NCI-H345 (cell line): ENCODE data around the gene TNKS1BP1.
"Not testable (repeated sequence)": the region's sequence is repeated elsewhere in the genome, so short reads cannot be mapped to it uniquely, and the experiment has no call there.

Experiments used
- DNase-seq: peaks from one replicate; lab custom pipeline; 2025; lab: John Stamatoyannopoulos, UW

The TNKS1BP1 gene

GRCh38 chr11:57354699-57355098 is 29.9 kb upstream of the TNKS1BP1 start:
- DNase-seq, result no peak

GRCh38 chr11:57353852-57354251 is 29.1 kb upstream of the TNKS1BP1 start:
- no peak for DNase-seq

- DNase-seq, result no peak
Measured at GRCh38 chr11:57353446-57353845, 28.7 kb upstream of the TNKS1BP1 start.

GRCh38 chr11:57353036-57353435 is 28.3 kb upstream of the TNKS1BP1 start:
- no peak for DNase-seq

GRCh38 chr11:57349491-57350274 is 24.9 kb upstream of the TNKS1BP1 start:
- peak; percentile 27 for DNase-seq

GRCh38 chr11:57348636-57349313 is 24.0 kb upstream of the TNKS1BP1 start:
- DNase-seq, result no peak

GRCh38 chr11:57348052-57348451 is 23.3 kb upstream of the TNKS1BP1 start:
- DNase-seq, result no peak

- no peak for DNase-seq
Measured at GRCh38 chr11:57347336-57347735, 22.6 kb upstream of the TNKS1BP1 start.

- DNase-seq, result peak; percentile 81
Measured at GRCh38 chr11:57345555-57346211, 20.9 kb upstream of the TNKS1BP1 start.

- DNase-seq, result no peak
Measured at GRCh38 chr11:57344826-57345225, 20.1 kb upstream of the TNKS1BP1 start.

GRCh38 chr11:57343825-57344224 is 19.1 kb upstream of the TNKS1BP1 start:
- peak; percentile 22 for DNase-seq

- no peak for DNase-seq
Measured at GRCh38 chr11:57342702-57343101, 17.9 kb upstream of the TNKS1BP1 start.

GRCh38 chr11:57341250-57341808 is 16.6 kb upstream of the TNKS1BP1 start:
- no peak for DNase-seq

GRCh38 chr11:57340039-57340615 is 15.4 kb upstream of the TNKS1BP1 start:
- no peak for DNase-seq

GRCh38 chr11:57339328-57339727 is 14.6 kb upstream of the TNKS1BP1 start:
- no peak for DNase-seq

GRCh38 chr11:57338142-57338541 is 13.4 kb upstream of the TNKS1BP1 start, which contains the start of gene P2RX3:
P2RX3 (plus strand) TSS chr11:57338352; CDS start chr11:57338551, 199 bp downstream.
- DNase-seq, result no peak

- not testable (repeated sequence) for DNase-seq
Measured at GRCh38 chr11:57336856-57337255, 12.1 kb upstream of the TNKS1BP1 start.

- no peak for DNase-seq
Measured at GRCh38 chr11:57336111-57336666, 11.4 kb upstream of the TNKS1BP1 start.

- peak; percentile 93 for DNase-seq
Measured at GRCh38 chr11:57335343-57336110, 10.8 kb upstream of the TNKS1BP1 start, which contains the start of gene SSRP1. SSRP1 (minus strand) TSS chr11:57335892; CDS start chr11:57335121, 771 bp downstream.

GRCh38 chr11:57335023-57335342 is 10.2 kb upstream of the TNKS1BP1 start:
- DNase-seq, result no peak
